H1 (cell line): ENCODE data around the gene MUC5AC. TPM values are rescaled to one million over a fixed set of nuclear protein-coding genes. Genes with fewer than 3 reads are reported as not detected.

ENCODE experiments used
- CTCF ChIA-PET: fragments of 300-600 bp; sonication (Branson Sonifier 250); formaldehyde crosslinking; loops from one replicate; lab custom pipeline; 2021; ENCODE audit not compliant: partially characterized antibody; lab: Charles Lee
- POLR2A ChIA-PET: fragments of 300-600 bp; sonication (Branson Sonifier 250); formaldehyde crosslinking; loops from one replicate; lab custom pipeline; 2021; ENCODE audit warnings: inconsistent platforms; ENCODE audit not compliant: partially characterized antibody; lab: Charles Lee
- DNase-seq, 2 experiments: peaks; one replicate each; pipeline versions ENCODE4 v3.0.0 to v3.0.0-alpha.2; 2010 to 2022; ENCODE audit warnings: low spot score in 2 of 2, low read depth in 1 of 2, mixed read lengths in 1 of 2
- FAIRE-seq: peaks from 2 replicates; lab custom pipeline; 2011; peaks lifted over from hg19 to GRCh38; lab: Jason Lieb, UNC
- H2AFZ ChIP-seq: 2 replicates; pipeline ENCODE4 v1.8.1; 2012; ENCODE audit warnings: low read length, inconsistent platforms
- H2AK5ac ChIP-seq: 2 replicates; pipeline ENCODE4 v1.6.1; 2013; ENCODE audit warnings: low read depth, low read length
- H2BK120ac ChIP-seq: replicated peaks from 2 replicates; pipeline ENCODE3; 2013; ENCODE audit warnings: low read depth, low read length, inconsistent platforms
- H2BK12ac ChIP-seq: 2 replicates; pipeline ENCODE4 v1.6.1; 2013; ENCODE audit warnings: low read depth, low read length
- H2BK15ac ChIP-seq: 2 replicates; pipeline ENCODE4 v1.6.1; 2013; ENCODE audit warnings: low read length
- H2BK20ac ChIP-seq: 2 replicates; pipeline ENCODE4 v1.6.1; 2013; ENCODE audit warnings: low read length
- H2BK5ac ChIP-seq: 2 replicates; pipeline ENCODE4 v1.6.1; 2013; ENCODE audit warnings: low read depth, low read length
- H3K14ac ChIP-seq: 2 replicates; pipeline ENCODE4 v1.6.1; 2013; ENCODE audit warnings: inconsistent platforms; ENCODE audit not compliant: insufficient read length
- H3K18ac ChIP-seq: 2 replicates; pipeline ENCODE4 v1.6.1; 2013; ENCODE audit warnings: low read length; ENCODE audit errors: extremely low read depth
- H3K23ac ChIP-seq: 2 replicates; pipeline ENCODE4 v1.6.1; 2013; ENCODE audit warnings: inconsistent platforms; ENCODE audit not compliant: insufficient read length
- H3K23me2 ChIP-seq: 2 replicates; pipeline ENCODE4 v1.6.1; 2013; ENCODE audit warnings: low read depth, low read length
- H3K27ac ChIP-seq: 2 replicates; pipeline ENCODE4 v1.6.1; 2011; ENCODE audit warnings: low read depth, low read length, inconsistent platforms
- H3K27me3 ChIP-seq, 4 experiments: replicated peaks in 1 of 4; 1 replicate in 1 of 4; 2 replicates in 3 of 4; pipeline versions ENCODE4 v1.6.1 to v1.8.1; 2011 to 2013; ENCODE audit warnings: low read length in 3 of 4, mild to moderate bottlenecking in 3 of 4, inconsistent platforms in 2 of 4, mixed read lengths in 2 of 4, moderate library complexity in 1 of 4; ENCODE audit not compliant: control insufficient read depth in 3 of 4, insufficient read depth in 3 of 4; ENCODE audit errors: extremely low read depth in 1 of 4
- H3K36me3 ChIP-seq, 4 experiments: 2 replicates each; pipeline versions ENCODE4 v1.6.1 to v1.8.1; 2011 to 2013; ENCODE audit warnings: mild to moderate bottlenecking in 4 of 4, low read length in 3 of 4, moderate library complexity in 2 of 4, control low read depth in 1 of 4, inconsistent platforms in 1 of 4; ENCODE audit not compliant: insufficient read depth in 4 of 4, control insufficient read depth in 2 of 4
- H3K4ac ChIP-seq: replicated peaks from 2 replicates; pipeline ENCODE3; 2013; ENCODE audit warnings: low read length, low read depth, mixed read lengths, inconsistent platforms; ENCODE audit not compliant: insufficient read length
- H3K4me1 ChIP-seq, 4 experiments: replicated peaks in 1 of 4; 1 replicate in 1 of 4; 2 replicates in 3 of 4; pipeline versions ENCODE4 v1.6.1 to v1.8.1; 2011 to 2013; ENCODE audit warnings: low read length in 3 of 4, inconsistent platforms in 2 of 4, mixed read lengths in 1 of 4; ENCODE audit not compliant: insufficient read depth in 4 of 4, control insufficient read depth in 3 of 4
- H3K4me2 ChIP-seq, 2 experiments: 2 replicates each; pipeline versions ENCODE4 v1.6.1 to v1.8.1; 2011 to 2013; ENCODE audit warnings: low read depth in 2 of 2, low read length in 2 of 2, control low read depth in 1 of 2, inconsistent platforms in 1 of 2, mild to moderate bottlenecking in 1 of 2; ENCODE audit not compliant: insufficient read depth in 1 of 2
- H3K4me3 ChIP-seq, 4 experiments: fragments of 200-600, 300-600 bp in 1 of 4; sonication (generic), shearing (Covaris generic), sonication (Bioruptor Twin) in 1 of 4; 2 replicates each; pipeline versions ENCODE4 v1.5.1 to v1.8.1; 2011 to 2016; ENCODE audit warnings: low read length in 4 of 4, low read depth in 3 of 4, control low read depth in 2 of 4, inconsistent platforms in 2 of 4, mild to moderate bottlenecking in 2 of 4, mixed read lengths in 1 of 4, moderate library complexity in 1 of 4; ENCODE audit not compliant: insufficient read depth in 2 of 4; ENCODE audit errors: extremely low read depth in 1 of 4
- H3K56ac ChIP-seq: replicated peaks from 2 replicates; pipeline ENCODE3; 2013; ENCODE audit warnings: low read depth, mild to moderate bottlenecking, mixed read lengths, low read length, inconsistent platforms; ENCODE audit not compliant: insufficient read length
- H3K79me1 ChIP-seq: 2 replicates; pipeline ENCODE4 v1.6.1; 2013; ENCODE audit warnings: low read depth, low read length, control low read depth
- H3K79me2 ChIP-seq, 2 experiments: 2 replicates each; pipeline versions ENCODE4 v1.6.1 to v1.8.1; 2012 to 2013; ENCODE audit warnings: low read length in 2 of 2, mild to moderate bottlenecking in 2 of 2, inconsistent platforms in 1 of 2; ENCODE audit not compliant: insufficient read depth in 2 of 2, control insufficient read depth in 1 of 2
- H3K9ac ChIP-seq, 4 experiments: replicated peaks in 1 of 4; 1 replicate in 1 of 4; 2 replicates in 3 of 4; pipeline versions ENCODE4 v1.6.1 to v1.8.1; 2011 to 2013; ENCODE audit warnings: low read depth in 3 of 4, low read length in 3 of 4, control low read depth in 2 of 4, mild to moderate bottlenecking in 2 of 4, moderate library complexity in 2 of 4, inconsistent platforms in 1 of 4; ENCODE audit errors: extremely low read depth in 1 of 4
- H3K9me3 ChIP-seq, 2 experiments: 2 replicates each; pipeline versions ENCODE4 v1.6.1 to v1.8.1; 2012 to 2013; ENCODE audit warnings: mild to moderate bottlenecking in 2 of 2, moderate library complexity in 2 of 2, control low read depth in 1 of 2, inconsistent platforms in 1 of 2, low read depth in 1 of 2, low read length in 1 of 2, mixed read lengths in 1 of 2; ENCODE audit not compliant: insufficient read depth in 2 of 2
- H4K20me1 ChIP-seq, 2 experiments: replicated peaks in 1 of 2; 2 replicates each; pipeline versions ENCODE3 to v1.8.1; 2011 to 2013; ENCODE audit warnings: inconsistent platforms in 2 of 2, low read length in 2 of 2, mild to moderate bottlenecking in 1 of 2; ENCODE audit not compliant: insufficient read depth in 2 of 2, control insufficient read depth in 1 of 2
- H4K5ac ChIP-seq: 2 replicates; pipeline ENCODE4 v1.6.1; 2013; ENCODE audit warnings: low read length, low read depth, mixed read lengths, inconsistent platforms; ENCODE audit not compliant: insufficient read length
- H4K8ac ChIP-seq: 2 replicates; pipeline ENCODE4 v1.8.0; 2013; ENCODE audit warnings: mild to moderate bottlenecking, moderate library complexity, low read length, inconsistent platforms; ENCODE audit not compliant: insufficient read depth; ENCODE audit errors: extremely low read depth
- H4K91ac ChIP-seq: replicated peaks from 2 replicates; pipeline ENCODE3; 2013; ENCODE audit warnings: low read length, mixed read lengths, inconsistent platforms; ENCODE audit not compliant: insufficient read length
- CBX5 ChIP-seq: fragments of 300-800, 300-1000 bp; sonication (generic); IDR thresholded peaks from 2 replicates; pipeline ENCODE4 v1.7.1; 2016; ENCODE audit warnings: antibody characterized with exemption, low read length, low read depth
- CBX8 ChIP-seq: fragments of 300-800, 300-1000 bp; sonication (generic); IDR thresholded peaks from 2 replicates; pipeline ENCODE4 v1.7.1; 2016; ENCODE audit warnings: low read depth, low read length, borderline replicate concordance
- CHD1 ChIP-seq: IDR thresholded peaks from 2 replicates; pipeline ENCODE4 v1.6.1; 2012; ENCODE audit warnings: low read depth, low read length, improper control_type of control experiment
- EGR1 ChIP-seq: IDR thresholded peaks from 2 replicates; pipeline ENCODE4 v1.6.1; 2011; ENCODE audit warnings: low read depth, low read length, borderline replicate concordance
- POLR2AphosphoS5 ChIP-seq: IDR thresholded peaks from 2 replicates; pipeline ENCODE4 v1.6.1; 2011; ENCODE audit warnings: low read depth, low read length
- RNF2 ChIP-seq: fragments of 200-900, 300-1000 bp; sonication (generic); IDR thresholded peaks from 2 replicates; pipeline ENCODE4 v1.7.1; 2016; ENCODE audit warnings: borderline replicate concordance, low read depth, mild to moderate bottlenecking, antibody characterized with exemption, low read length; ENCODE audit not compliant: poor library complexity, severe bottlenecking; ENCODE audit errors: missing control alignments
- SP4 ChIP-seq: IDR thresholded peaks from 2 replicates; pipeline ENCODE4 v1.6.1; 2012; ENCODE audit warnings: low read length, inconsistent platforms
- SRF ChIP-seq: IDR thresholded peaks from 2 replicates; pipeline ENCODE4 v1.6.1; 2011; ENCODE audit warnings: mild to moderate bottlenecking, low read depth, low read length, moderate library complexity
- TAF1 ChIP-seq: IDR thresholded peaks from 2 replicates; pipeline ENCODE4 v1.6.1; 2011; ENCODE audit warnings: mild to moderate bottlenecking, low read depth, low read length
- WGBS, 2 experiments: shearing (Covaris generic) in 1 of 2; methylation state at CpG; one replicate each; pipeline versions ENCODE4 v1.1.6 to v1.1.7; 2013 to 2015; ENCODE audit warnings: low lambda C conversion rate in 2 of 2, mixed read lengths in 2 of 2, inconsistent platforms in 1 of 2, low coverage in 1 of 2, missing lambda C conversion rate in 1 of 2; ENCODE audit not compliant: insufficient replicate concordance in 2 of 2, insufficient coverage in 1 of 2, insufficient read length in 1 of 2; ENCODE audit errors: extremely low coverage in 1 of 2, missing lambda C conversion rate in 1 of 2; 5-methylcytosine and 5-hydroxymethylcytosine counted together
- polyA plus RNA-seq, 7 experiments: library from polyadenylated mRNA; depleted of rRNA in 3 of 7; stranded (reverse) in 5 of 7; unstranded in 2 of 7; fragments of >200 nt in 5 of 7; fragments of 200-250 nt in 2 of 7; gene quantifications; 1 replicate in 5 of 7; 2 replicates in 1 of 7; 4 replicates in 1 of 7; pipeline versions ENCODE4 v1.2.1 to v1.2.3, GENCODE V29; 2011 to 2013; ENCODE audit warnings: missing spikeins in 2 of 7, mixed read lengths in 2 of 7
- total RNA-seq: library from RNA; stranded (reverse); fragmentation: NEBNext Ultra II Directional; extraction: Animal tissue kit (Norgen Biotek cat#: 25700); gene quantifications from 2 replicates; pipeline ENCODE4 v1.2.1, GENCODE V29; 2021

MUC5AC gene
- total and polyA plus RNA-seq, 2 of the 8 experiments (the other 6 are each of a cell fraction or from before 2014, with no cell fraction given), result not detected

- H3K9ac ChIP-seq, result no peak overlapping the region
- no peak overlapping the region for H3K23ac ChIP-seq
- POLR2A ChIA-PET, result no interaction called here
- no peak overlapping the region for H4K91ac ChIP-seq
- H3K79me1 ChIP-seq, result no peaks in the 10 kb centered on the region
- H2BK5ac ChIP-seq, result no peak overlapping the region
- H2BK15ac ChIP-seq, result no peak overlapping the region
- no peak overlapping the region for H3K4ac ChIP-seq
- H3K14ac ChIP-seq, result no peak overlapping the region
- H4K8ac ChIP-seq, result no peak overlapping the region
- no peaks in the 10 kb centered on the region for H4K20me1 ChIP-seq
- H2BK20ac ChIP-seq, result no peak overlapping the region
- H3K4me3 ChIP-seq, result no peak overlapping the region
- no peak overlapping the region for H4K5ac ChIP-seq
- FAIRE-seq, result no peak
- H3K27ac ChIP-seq, result no peak overlapping the region; the same call in 1 of the 2 replicates
- no peaks in the 10 kb centered on the region for H3K36me3 ChIP-seq
- H3K79me2 ChIP-seq, result no peaks in the 10 kb centered on the region
- H3K27me3 ChIP-seq, result no peaks in the 10 kb centered on the region
- WGBS, 2 experiments, result 89% methylated on average over 14 of the region's 15 CpGs; no CpG with 5 or more reads in 1 of the 2 experiments
- H3K4me1 ChIP-seq, result no peaks in the 10 kb centered on the region; a peak in 1 of 7 replicates
- DNase-seq, result no peak
- peaks cover 10% of the 10 kb centered on the region; the same call in 1 of the 2 replicates for H3K23me2 ChIP-seq
- no peak overlapping the region for H3K4me2 ChIP-seq
- no peak overlapping the region for H2BK120ac ChIP-seq
- no peak overlapping the region for H3K56ac ChIP-seq
- TF ChIP-seq SP4 (no peak), EGR1 (no peak), CBX8 (no peak), POLR2AphosphoS5 (no peak), SRF (no peak), RNF2 (no peak), TAF1 (no peak), CHD1 (no peak), CBX5 (no peak)
- CTCF ChIA-PET, result no interaction called here
- peaks cover 20 to 73% of the 10 kb centered on the region in 2 experiments for H3K9me3 ChIP-seq
- H3K18ac ChIP-seq, result no peak overlapping the region
- no peak overlapping the region for H2BK12ac ChIP-seq
- no peak overlapping the region for H2AK5ac ChIP-seq
- no peak overlapping the region for H2AFZ ChIP-seq
Measured at GRCh38 chr11:1126491-1126926, 31.2 kb upstream of the MUC5AC start.
